Ectodermal cell (in vitro differentiated cells): Measurements from ENCODE around the gene C1orf232.

Source experiments
- H3K27ac ChIP-seq: 2 replicates; pipeline ENCODE4 v1.7.0; 2013; ENCODE audit warnings: mild to moderate bottlenecking, low read depth, low read length; ENCODE audit not compliant: insufficient read depth, poor library complexity, severe bottlenecking
- H3K27me3 ChIP-seq: 2 replicates; pipeline ENCODE4 v1.7.0; 2013; ENCODE audit warnings: mild to moderate bottlenecking, low read length; ENCODE audit not compliant: insufficient read depth, control insufficient read depth, poor library complexity, severe bottlenecking
- H3K36me3 ChIP-seq: one replicate; pipeline ENCODE4 v1.7.0; 2013; ENCODE audit warnings: low read length; ENCODE audit not compliant: control insufficient read depth, insufficient read depth
- H3K4me1 ChIP-seq: one replicate; pipeline ENCODE4 v1.7.0; 2013; ENCODE audit warnings: low read length; ENCODE audit not compliant: control insufficient read depth, insufficient read depth
- H3K4me3 ChIP-seq: 2 replicates; pipeline ENCODE4 v1.7.0; 2013; ENCODE audit warnings: low read depth, low read length, control low read depth; ENCODE audit not compliant: insufficient read depth
- H3K9me3 ChIP-seq: 2 replicates; pipeline ENCODE4 v1.7.0; 2013; ENCODE audit warnings: mild to moderate bottlenecking, low read length, moderate library complexity; ENCODE audit not compliant: control insufficient read depth
- WGBS, 2 experiments: methylation state at CpG; one replicate each; pipeline ENCODE4 v1.1.7; 2013; ENCODE audit warnings: missing lambda C conversion rate in 2 of 2; 5-methylcytosine and 5-hydroxymethylcytosine counted together

The C1orf232 gene

GRCh38 chr1:26164861-26165842 is 3.6 kb downstream of the C1orf232 start:
- H3K27me3 ChIP-seq: peaks cover 60% of the 10 kb centered on the region
- peak overlapping the region; percentile 10 for H3K4me3 ChIP-seq
- peaks cover 42% of the 10 kb centered on the region for H3K4me1 ChIP-seq
- H3K27ac ChIP-seq: no peak overlapping the region
- WGBS, 2 experiments: 44 to 48% methylated on average over 19 of the region's 19 CpGs
- H3K36me3 ChIP-seq: no peaks in the 10 kb centered on the region
- H3K9me3 ChIP-seq: no peaks in the 10 kb centered on the region

GRCh38 chr1:26164036-26164860 is 4.5 kb downstream of the C1orf232 start:
- WGBS, 2 experiments: 10% methylated on average over 72 of the region's 72 CpGs
- H3K27me3 ChIP-seq: peaks cover 67% of the 10 kb centered on the region
- H3K36me3 ChIP-seq: no peaks in the 10 kb centered on the region
- no peaks in the 10 kb centered on the region for H3K9me3 ChIP-seq
- peak overlapping the region; percentile 26 for H3K27ac ChIP-seq
- peak overlapping the region; percentile 34 for H3K4me3 ChIP-seq
- peaks cover 43% of the 10 kb centered on the region for H3K4me1 ChIP-seq

- 88 to 89% methylated on average over 9 of the region's 9 CpGs for WGBS, 2 experiments
- H3K9me3 ChIP-seq: no peaks in the 10 kb centered on the region
- H3K36me3 ChIP-seq: no peaks in the 10 kb centered on the region
- no peak overlapping the region for H3K27ac ChIP-seq
- H3K27me3 ChIP-seq: peaks cover 67% of the 10 kb centered on the region
- peaks cover 43% of the 10 kb centered on the region for H3K4me1 ChIP-seq
- H3K4me3 ChIP-seq: peak overlapping the region; percentile 34
These were observed 5.1 kb downstream of the C1orf232 start for GRCh38 chr1:26163684-26164035.

GRCh38 chr1:26162220-26162709 is 6.5 kb downstream of the C1orf232 start:
- H3K27me3 ChIP-seq: peaks cover 79% of the 10 kb centered on the region
- peak overlapping the region; percentile 44 for H3K4me3 ChIP-seq
- H3K4me1 ChIP-seq: peaks cover 44% of the 10 kb centered on the region
- H3K27ac ChIP-seq: no peak overlapping the region
- 29 to 33% methylated on average over 21 of the region's 21 CpGs for WGBS, 2 experiments
- H3K36me3 ChIP-seq: no peaks in the 10 kb centered on the region
- no peaks in the 10 kb centered on the region for H3K9me3 ChIP-seq

- no peaks in the 10 kb centered on the region for H3K36me3 ChIP-seq
- H3K4me1 ChIP-seq: peaks cover 50% of the 10 kb centered on the region
- no peak overlapping the region for H3K27ac ChIP-seq
- peak overlapping the region; percentile 44 for H3K4me3 ChIP-seq
- H3K27me3 ChIP-seq: peaks cover 85% of the 10 kb centered on the region
- H3K9me3 ChIP-seq: no peaks in the 10 kb centered on the region
- 1% methylated on average over 98 of the region's 98 CpGs for WGBS, 2 experiments
These were observed 7.1 kb downstream of the C1orf232 start for GRCh38 chr1:26161415-26162219.

GRCh38 chr1:26160527-26161414 is 8.0 kb downstream of the C1orf232 start:
- no peaks in the 10 kb centered on the region for H3K36me3 ChIP-seq
- peaks cover 56% of the 10 kb centered on the region for H3K4me1 ChIP-seq
- H3K27ac ChIP-seq: no peak overlapping the region
- no peaks in the 10 kb centered on the region for H3K9me3 ChIP-seq
- H3K4me3 ChIP-seq: peak overlapping the region; percentile 44
- WGBS, 2 experiments: 27 to 29% methylated on average over 18 of the region's 18 CpGs
- peaks cover 88% of the 10 kb centered on the region for H3K27me3 ChIP-seq

- Histone ChIP-seq H3K4me1 (peaks cover 53% of the 10 kb centered on the region), H3K9me3 (no peaks in the 10 kb centered on the region), H3K4me3 (no peak overlapping the region), H3K36me3 (no peaks in the 10 kb centered on the region), H3K27me3 (peaks cover 85% of the 10 kb centered on the region), H3K27ac (no peak overlapping the region)
- 65 to 66% methylated on average over 4 of the region's 4 CpGs for WGBS, 2 experiments
These were observed 9.1 kb downstream of the C1orf232 start for GRCh38 chr1:26159743-26160039.

- H3K4me3 ChIP-seq: no peak within 1 kb of the TSS
- H3K9me3 ChIP-seq: no peaks in the 10 kb centered on the region
- WGBS, 2 experiments: 29 to 31% methylated on average over 6 of the region's 6 CpGs
- no peaks in the 10 kb centered on the region for H3K36me3 ChIP-seq
- peaks cover 81% of the 10 kb centered on the region for H3K27me3 ChIP-seq
- H3K27ac ChIP-seq: no peak within 1 kb of the TSS
- peaks cover 51% of the 10 kb centered on the region for H3K4me1 ChIP-seq
These were observed 9.6 kb downstream of the C1orf232 start, which contains the start of gene FAM110D for GRCh38 chr1:26158908-26159742. Gene FAM110D, plus strand, starts transcription at chr1:26159079. Its CDS starts 2,213 bp downstream, at chr1:26161292.
